K562 (cell line): ENCODE measurements around the gene OTX2. TPM values are rescaled to one million over a fixed set of nuclear protein-coding genes. Genes with fewer than 3 reads are reported as not detected.

ENCODE experiments used
- ATAC-seq: fragments of 200-7000 bp; cut with Tn5 transposase; 3 replicates; pipeline ENCODE4 v1.9.1; 2020; ENCODE audit warnings: moderate library complexity
- BruUV-seq: library from RNA; stranded (reverse); fragments of 400-500 nt; replicated peaks from 2 replicates; lab custom pipeline; 2021; lab: Mats Ljungman, UMichigan
- CTCF ChIA-PET: fragments of 300-600 bp; formaldehyde crosslinking; extraction: SDS; loops from one replicate; lab custom pipeline; 2021; ENCODE audit warnings: low intra/inter-chr PET ratio; lab: Yijun Ruan, JAX
- POLR2A ChIA-PET: fragments of 300-600, 350-650 bp; sonication (Branson Sonifier 250); formaldehyde crosslinking; extraction: SDS; loops from one replicate; lab custom pipeline; 2021; ENCODE audit warnings: antibody characterized with exemption, inconsistent platforms; lab: Yijun Ruan, JAX
- DNase-seq, 4 experiments: peaks; one replicate each; pipeline versions ENCODE4 v3.0.0 to v3.0.0-alpha.2; 2011 to 2018; ENCODE audit warnings: low spot score in 3 of 4, mixed read lengths in 3 of 4; ENCODE audit errors: extremely low read depth in 1 of 4
- FAIRE-seq: peaks from 2 replicates; lab custom pipeline; 2011; peaks lifted over from hg19 to GRCh38; lab: Jason Lieb, UNC
- H2AFZ ChIP-seq: 2 replicates; pipeline ENCODE4 v1.6.0; 2011; ENCODE audit warnings: low read depth, low read length, control low read depth, inconsistent platforms
- H3K27ac ChIP-seq: fragments of 200-600 bp; 3 replicates; pipeline ENCODE4 v1.8.0; 2011; ENCODE audit warnings: low read depth, mild to moderate bottlenecking, control low read depth, inconsistent platforms, low read length, moderate library complexity, mixed read lengths; ENCODE audit errors: extremely low read depth
- H3K27me3 ChIP-seq, 2 experiments: fragments of 300-600 bp in 1 of 2; 2 replicates in 1 of 2; 3 replicates in 1 of 2; pipeline versions ENCODE4 v1.6.0 to v1.8.0; 2011; ENCODE audit warnings: inconsistent platforms in 2 of 2, low read length in 2 of 2, mild to moderate bottlenecking in 1 of 2, mixed read lengths in 1 of 2, moderate library complexity in 1 of 2; ENCODE audit not compliant: control insufficient read depth in 2 of 2, insufficient read depth in 2 of 2
- H3K36me3 ChIP-seq: fragments of 300-600 bp; 3 replicates; pipeline ENCODE4 v1.8.0; 2011; ENCODE audit warnings: mild to moderate bottlenecking, low read length, inconsistent platforms; ENCODE audit not compliant: control insufficient read depth, insufficient read depth
- H3K4me1 ChIP-seq, 2 experiments: fragments of 200-600 bp in 1 of 2; replicated peaks in 1 of 2; 2 replicates in 1 of 2; 3 replicates in 1 of 2; pipeline versions ENCODE4 v1.5.1 to v1.8.0; 2011; ENCODE audit warnings: inconsistent platforms in 2 of 2, low read length in 2 of 2, mild to moderate bottlenecking in 1 of 2, mixed read lengths in 1 of 2, moderate library complexity in 1 of 2; ENCODE audit not compliant: control insufficient read depth in 2 of 2, insufficient read depth in 2 of 2
- H3K4me2 ChIP-seq: 2 replicates; pipeline ENCODE4 v1.6.1; 2011; ENCODE audit warnings: low read length, control low read depth, inconsistent platforms, mixed read lengths; ENCODE audit not compliant: insufficient read depth
- H3K4me3 ChIP-seq: fragments of 200-600 bp; sonication (generic), shearing (Covaris generic); 2 replicates; pipeline ENCODE4 v1.5.1; 2016; ENCODE audit warnings: control low read depth, inconsistent platforms
- H3K79me2 ChIP-seq: fragments of 200-600 bp; 3 replicates; pipeline ENCODE4 v1.8.0; 2011; ENCODE audit warnings: low read length, inconsistent platforms; ENCODE audit not compliant: control insufficient read depth, insufficient read depth
- H3K9ac ChIP-seq, 2 experiments: 2 replicates each; pipeline versions ENCODE4 v1.6.0 to v1.6.1; 2011; ENCODE audit warnings: low read depth in 2 of 2, low read length in 2 of 2, control low read depth in 1 of 2, inconsistent platforms in 1 of 2, mild to moderate bottlenecking in 1 of 2, mixed read lengths in 1 of 2; ENCODE audit not compliant: insufficient read depth in 1 of 2
- H3K9me1 ChIP-seq: one replicate; pipeline ENCODE4 v1.6.0; 2011; ENCODE audit warnings: inconsistent platforms, mild to moderate bottlenecking, low read length, moderate library complexity; ENCODE audit not compliant: control insufficient read depth, insufficient read depth
- H3K9me3 ChIP-seq: replicated peaks from 2 replicates; pipeline ENCODE4 v1.5.1; 2011; ENCODE audit warnings: low read depth, low read length, inconsistent platforms; ENCODE audit not compliant: control insufficient read depth, insufficient read depth
- H4K20me1 ChIP-seq: replicated peaks from 2 replicates; pipeline ENCODE4 v1.6.1; 2011; ENCODE audit warnings: low read length, inconsistent platforms, mixed read lengths; ENCODE audit not compliant: control insufficient read depth, insufficient read depth
- DNMT1 ChIP-seq: fragments of 450-650 bp; IDR thresholded peaks from 2 replicates; pipeline ENCODE4 v1.6.1; 2016; ENCODE audit warnings: antibody characterized with exemption, mild to moderate bottlenecking
- POLR2H ChIP-seq: IDR thresholded peaks from 2 replicates; pipeline ENCODE4 v1.6.1; 2016; ENCODE audit warnings: missing genetic modification characterization, low read depth, mild to moderate bottlenecking, control low read depth, missing compliant biosample characterization, moderate library complexity
- TRIM24 ChIP-seq, 2 experiments: fragments of 450-650 bp; IDR thresholded peaks; 2 replicates each; pipeline ENCODE4 v1.6.1; 2016
- ZBTB26 ChIP-seq: fragments of 450-650 bp; formaldehyde crosslinking; IDR thresholded peaks from 2 replicates; pipeline ENCODE4 v1.4.0; 2022; ENCODE audit warnings: missing genetic modification characterization
- ZNF445 ChIP-seq: fragments of 250-450 bp; sonication (Bioruptor Pico); IDR thresholded peaks from 2 replicates; pipeline ENCODE4 v1.4.0; 2020; ENCODE audit warnings: low read depth, mild to moderate bottlenecking, moderate library complexity
- ZNF717 ChIP-seq: fragments of 250-450 bp; sonication (Bioruptor Pico); IDR thresholded peaks from 2 replicates; pipeline ENCODE4 v1.5.0; 2021
- WGBS: fragments of 100-300 bp; shearing (Covaris generic); methylation state at CpG from one replicate; pipeline ENCODE4 v1.1.6; 2016; ENCODE audit warnings: low coverage, mixed read lengths; ENCODE audit not compliant: insufficient coverage; ENCODE audit errors: missing lambda C conversion rate; 5-methylcytosine and 5-hydroxymethylcytosine counted together
- in situ Hi-C: fragments of 300-500 bp; cut with MboI; formaldehyde crosslinking; loops from 4 replicates; pipeline ENCODE4 v1.15.0; 2018; ENCODE audit warnings: inconsistent platforms, mixed read lengths
- intact Hi-C: fragments of 100-400 bp; cut with micrococcal nuclease; formaldehyde crosslinking; loops from 2 replicates; pipeline ENCODE4 v1.14.2; 2022
- polyA plus RNA-seq, 8 experiments: library from polyadenylated mRNA; depleted of rRNA in 4 of 8; stranded (reverse) in 5 of 8; unstranded in 3 of 8; fragments of >200 nt; fragmentation: Nextera tagmentation in 2 of 8; fragmentation: Illumina TruSeq in 1 of 8; extraction: Ambion mirVana in 2 of 8; extraction: Trizol in 1 of 8; gene quantifications; 2 replicates each; pipeline versions ENCODE4 v1.2.1 to v1.2.3, GENCODE V29; 2011 to 2014; ENCODE audit warnings: inconsistent platforms in 1 of 8, missing spikeins in 1 of 8
- total RNA-seq, 7 experiments: library from RNA; depleted of rRNA in 6 of 7; stranded (reverse); fragments of >200 nt in 6 of 7; fragmentation: Illumina TruSeq in 2 of 7; extraction: Trizol in 2 of 7; gene quantifications; 2 replicates each; pipeline versions ENCODE4 v1.2.1 to v1.2.3, GENCODE V29; 2011 to 2021; ENCODE audit warnings: low replicate concordance in 1 of 7

The OTX2 gene
- total and polyA plus RNA-seq, 9 of the 15 experiments (the other 6 are each of a cell fraction or from before 2014, with no cell fraction given): not detected

- TF ChIP-seq ZNF445 (CRISPR knock-in tag) (no peak), POLR2H (tag) (no peak), ZNF717 (no peak), TRIM24 (IDR thresholded peaks at IDR 0.05) (no peak), DNMT1 (no peak)
Measured at GRCh38 chr14:56759633-56760032, 50.6 kb downstream of the OTX2 start (continued).

- Histone ChIP-seq H3K4me1 (no peaks in the 10 kb centered on the region), H4K20me1 (no peaks in the 10 kb centered on the region), H3K9ac (no peak overlapping the region), H3K9me1 (no peaks in the 10 kb centered on the region), H3K79me2 (no peaks in the 10 kb centered on the region), H3K27ac (no peak overlapping the region), H3K27me3 (no peaks in the 10 kb centered on the region; a peak in 1 of 5 replicates), H3K9me3 (no peaks in the 10 kb centered on the region), H2AFZ (no peak overlapping the region), H3K4me2 (no peak overlapping the region), H3K4me3 (no peak overlapping the region), H3K36me3 (no peaks in the 10 kb centered on the region)
- in situ Hi-C loops (no loop called here), intact Hi-C loops (no loop called here)
- POLR2A ChIA-PET: no interaction called here
- no TSS peak for BruUV-seq
- DNase-seq: no peak
- no peak for TF ChIP-seq ZBTB26 (CRISPR knock-in tag)
- 0% methylated on average over 5 of the region's 5 CpGs for WGBS
- ATAC-seq: no peak
- CTCF ChIA-PET: no interaction called here
- no peak for FAIRE-seq
Measured at GRCh38 chr14:56759094-56759493, 51.2 kb downstream of the OTX2 start.
